GM18498 (cell line): ENCODE results near the gene TOR1AIP2.

Source experiments
- ATAC-seq: cut with Tn5 transposase; IDR thresholded peaks from one replicate; pipeline ENCODE4 v1.9.1; 2021; ENCODE audit warnings: mild to moderate bottlenecking, moderate library complexity; ENCODE audit not compliant: unreplicated experiment

Gene TOR1AIP2

GRCh38 chr1:179826626-179827280, 50.9 kb downstream of the TOR1AIP2 start:
- ATAC-seq: no peak

- ATAC-seq: no peak
These were observed 51.7 kb downstream of the TOR1AIP2 start for GRCh38 chr1:179825798-179826460.

- no peak for ATAC-seq
These were observed 52.4 kb downstream of the TOR1AIP2 start for GRCh38 chr1:179825206-179825605.

GRCh38 chr1:179824265-179824664, 53.3 kb downstream of the TOR1AIP2 start:
- ATAC-seq: no peak

GRCh38 chr1:179823693-179824092, 53.9 kb downstream of the TOR1AIP2 start:
- no peak for ATAC-seq

GRCh38 chr1:179822065-179822464, 55.5 kb downstream of the TOR1AIP2 start:
- ATAC-seq: no peak

- ATAC-seq: no peak
These were observed 56.1 kb downstream of the TOR1AIP2 start for GRCh38 chr1:179821524-179821923.

GRCh38 chr1:179820226-179820970, 57.2 kb downstream of the TOR1AIP2 start:
- no peak for ATAC-seq

- no peak for ATAC-seq
These were observed 58.8 kb downstream of the TOR1AIP2 start for GRCh38 chr1:179818743-179819173.

- no peak for ATAC-seq
These were observed 59.3 kb downstream of the TOR1AIP2 start for GRCh38 chr1:179818260-179818659.

GRCh38 chr1:179817789-179818188, 59.8 kb downstream of the TOR1AIP2 start:
- no peak for ATAC-seq

GRCh38 chr1:179817056-179817455, 60.5 kb downstream of the TOR1AIP2 start:
- no peak for ATAC-seq

GRCh38 chr1:179816196-179816960, 61.2 kb downstream of the TOR1AIP2 start:
- ATAC-seq: no peak

GRCh38 chr1:179815641-179816040, 62.0 kb downstream of the TOR1AIP2 start:
- no peak for ATAC-seq

- ATAC-seq: peak; percentile 42
These were observed 63.1 kb downstream of the TOR1AIP2 start for GRCh38 chr1:179814546-179814838.

- ATAC-seq: no peak
These were observed 63.7 kb downstream of the TOR1AIP2 start for GRCh38 chr1:179813626-179814545.

- no peak for ATAC-seq
These were observed 64.9 kb downstream of the TOR1AIP2 start for GRCh38 chr1:179812501-179813292.

- ATAC-seq: no peak
These were observed 67.3 kb downstream of the TOR1AIP2 start for GRCh38 chr1:179810367-179810715.

- peak; percentile 64 for ATAC-seq
These were observed 67.9 kb downstream of the TOR1AIP2 start for GRCh38 chr1:179809506-179810366.
